BJ (cell line): ENCODE measurements around the gene SRSF6. TPM values are rescaled to one million over a fixed set of nuclear protein-coding genes. Genes with fewer than 3 reads are reported as not detected.
A peak's percentile ranks its signal among the peaks of the same experiment; 100 is the strongest.

Experiments used
- CTCF ChIA-PET: fragments of 350-600 bp; formaldehyde crosslinking; extraction: SDS; loops from one replicate; lab custom pipeline; 2021; ENCODE audit warnings: antibody characterized with exemption, inconsistent platforms; lab: Yijun Ruan, JAX
- POLR2A ChIA-PET: fragments of 300-600 bp; sonication (Branson Sonifier 250); formaldehyde crosslinking; extraction: SDS; loops from one replicate; lab custom pipeline; 2021; ENCODE audit warnings: antibody characterized with exemption; lab: Charles Lee
- DNase-seq: peaks from one replicate; pipeline ENCODE4 v3.0.0-alpha.2; 2011; ENCODE audit warnings: low read depth
- H3K27me3 ChIP-seq: 2 replicates; pipeline ENCODE4 v1.6.0; 2011; ENCODE audit warnings: low read length; ENCODE audit not compliant: control insufficient read depth, insufficient read depth
- H3K36me3 ChIP-seq: 2 replicates; pipeline ENCODE4 v1.5.1; 2011; ENCODE audit warnings: low read length; ENCODE audit not compliant: control insufficient read depth, insufficient read depth
- H3K4me3 ChIP-seq: 2 replicates; pipeline ENCODE4 v1.5.1; 2011; ENCODE audit warnings: low read depth, mild to moderate bottlenecking, control low read depth, low read length
- polyA plus RNA-seq: library from polyadenylated mRNA; depleted of rRNA; stranded (reverse); fragments of >200 nt; gene quantifications from 2 replicates; pipeline ENCODE4 v1.2.3, GENCODE V29; 2011
- TF ChIP-seq, protein P1 (sequence below): IDR thresholded peaks from 2 replicates; pipeline ENCODE4 v1.5.1; 2011; ENCODE audit warnings: low read depth, mild to moderate bottlenecking, control low read depth, inconsistent platforms, low read length, moderate library complexity; ENCODE audit not compliant: insufficient read depth

SRSF6 gene
- polyA plus RNA-seq, 1 experiment: 76.1 TPM

GRCh38 chr20:43506238-43506637, 48.5 kb downstream of the SRSF6 start:
- H3K27me3 ChIP-seq: peaks cover 9% of the 10 kb centered on the region; the same call in 1 of the 2 replicates
- DNase-seq: no peak
- CTCF ChIA-PET: no interaction called here
- TF ChIP-seq, protein P1, sequence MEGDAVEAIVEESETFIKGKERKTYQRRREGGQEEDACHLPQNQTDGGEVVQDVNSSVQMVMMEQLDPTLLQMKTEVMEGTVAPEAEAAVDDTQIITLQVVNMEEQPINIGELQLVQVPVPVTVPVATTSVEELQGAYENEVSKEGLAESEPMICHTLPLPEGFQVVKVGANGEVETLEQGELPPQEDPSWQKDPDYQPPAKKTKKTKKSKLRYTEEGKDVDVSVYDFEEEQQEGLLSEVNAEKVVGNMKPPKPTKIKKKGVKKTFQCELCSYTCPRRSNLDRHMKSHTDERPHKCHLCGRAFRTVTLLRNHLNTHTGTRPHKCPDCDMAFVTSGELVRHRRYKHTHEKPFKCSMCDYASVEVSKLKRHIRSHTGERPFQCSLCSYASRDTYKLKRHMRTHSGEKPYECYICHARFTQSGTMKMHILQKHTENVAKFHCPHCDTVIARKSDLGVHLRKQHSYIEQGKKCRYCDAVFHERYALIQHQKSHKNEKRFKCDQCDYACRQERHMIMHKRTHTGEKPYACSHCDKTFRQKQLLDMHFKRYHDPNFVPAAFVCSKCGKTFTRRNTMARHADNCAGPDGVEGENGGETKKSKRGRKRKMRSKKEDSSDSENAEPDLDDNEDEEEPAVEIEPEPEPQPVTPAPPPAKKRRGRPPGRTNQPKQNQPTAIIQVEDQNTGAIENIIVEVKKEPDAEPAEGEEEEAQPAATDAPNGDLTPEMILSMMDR: no peak
- no peaks in the 10 kb centered on the region for H3K36me3 ChIP-seq
- POLR2A ChIA-PET: no interaction called here
- no peak overlapping the region for H3K4me3 ChIP-seq

DNA sequence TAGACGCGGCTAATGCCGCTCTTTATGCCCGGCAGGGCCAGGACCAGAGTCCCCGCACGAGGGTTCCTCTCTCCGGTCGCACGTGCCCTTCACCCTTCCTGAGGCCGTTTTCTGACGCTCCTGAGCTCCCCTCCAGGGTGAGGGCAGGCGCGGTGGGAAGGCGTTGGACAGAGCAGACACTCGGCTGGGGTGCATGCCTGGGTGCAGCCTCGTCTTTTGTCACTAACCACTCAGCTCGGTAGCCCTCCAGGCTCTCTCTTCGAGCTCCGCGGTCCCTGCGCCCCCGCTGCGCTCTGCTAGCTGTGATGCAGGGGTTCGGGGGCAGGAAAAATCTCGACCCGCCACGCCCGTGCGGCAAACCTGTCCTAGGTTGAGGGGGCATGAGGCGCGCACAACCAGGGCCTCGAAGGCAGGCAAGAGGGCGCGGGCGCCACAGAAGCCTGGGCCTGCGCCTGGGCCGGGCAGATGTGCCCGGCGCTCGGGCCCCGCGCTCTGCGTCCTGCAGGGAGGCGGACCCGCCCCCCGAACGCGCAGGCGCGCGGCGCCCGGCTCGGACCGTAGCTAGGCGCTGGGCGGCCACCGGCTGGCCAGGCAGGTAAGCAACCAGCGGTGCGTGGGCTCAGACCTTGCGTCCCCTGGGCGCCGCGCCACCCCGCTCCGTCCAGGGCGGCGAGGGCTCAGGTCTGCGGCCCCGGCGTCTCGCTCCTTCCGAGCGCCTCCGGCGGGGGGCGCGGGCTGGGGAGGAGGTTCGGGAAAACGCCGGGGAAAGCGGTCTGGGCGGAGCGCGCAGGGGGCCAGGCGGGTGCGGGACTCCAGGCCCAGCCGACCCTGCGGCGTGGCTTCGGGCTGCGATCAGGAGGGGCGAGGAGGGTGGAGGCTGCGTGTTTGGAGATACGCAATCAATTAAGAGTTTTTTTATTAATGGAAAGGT, 49.7 kb downstream of the SRSF6 start, which contains the start of gene L3MBTL1:
Gene L3MBTL1 (plus strand): TSS at position 548 of the 931 bp plus-strand sequence. CDS start 5,807 bp downstream, outside the sequence.
- H3K36me3 ChIP-seq: no peaks in the 10 kb centered on the region
- TF ChIP-seq, protein P1: no peak
- peaks cover 9% of the 10 kb centered on the region; the same call in 1 of the 2 replicates for H3K27me3 ChIP-seq
- peak within 1 kb of the TSS; percentile 57 for H3K4me3 ChIP-seq
- DNase-seq: no peak
- ChIA-PET CTCF (no interaction called here), POLR2A (no interaction called here)

- DNase-seq: no peak
Measured at GRCh38 chr20:43508106-43508505, 50.4 kb downstream of the SRSF6 start.

DNA sequence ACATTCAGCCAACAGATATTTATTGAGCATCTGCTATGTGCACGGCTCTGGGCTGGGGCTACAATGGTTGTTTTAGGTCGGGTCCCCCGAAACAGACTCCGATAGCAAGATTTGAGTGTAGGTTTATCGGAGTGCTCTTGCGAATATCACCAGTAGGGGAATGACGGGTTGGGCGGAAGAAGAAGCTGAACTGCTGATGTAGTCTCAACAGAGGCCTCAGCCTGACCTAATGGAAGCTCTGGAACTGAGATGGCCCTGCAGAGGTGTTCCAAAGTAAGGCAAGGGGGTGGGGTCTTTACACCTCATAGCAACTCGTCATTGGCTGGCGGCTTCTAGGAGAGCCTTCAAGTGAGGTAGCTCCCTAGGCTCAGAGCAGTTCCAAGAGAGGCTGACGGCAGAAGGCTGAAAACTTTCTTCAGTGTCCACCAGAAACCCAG, 50.9 kb downstream of the SRSF6 start:
- ChIA-PET CTCF (no interaction called here), POLR2A (no interaction called here)
- TF ChIP-seq, protein P1: no peak
- no peak for DNase-seq
- H3K36me3 ChIP-seq: no peaks in the 10 kb centered on the region
- H3K27me3 ChIP-seq: peaks cover 6% of the 10 kb centered on the region; the same call in 1 of the 2 replicates
- no peak overlapping the region for H3K4me3 ChIP-seq

More at GRCh38 chr20:43508106-43508505, 50.4 kb downstream of the SRSF6 start:
- H3K27me3 ChIP-seq: peaks cover 6% of the 10 kb centered on the region; the same call in 1 of the 2 replicates
- H3K36me3 ChIP-seq: no peaks in the 10 kb centered on the region
- CTCF ChIA-PET: no interaction called here
- H3K4me3 ChIP-seq: peak overlapping the region; percentile 57
- POLR2A ChIA-PET: no interaction called here
- TF ChIP-seq, protein P1: no peak

GRCh38 chr20:43511879-43512278, 54.2 kb downstream of the SRSF6 start:
- POLR2A ChIA-PET: no interaction called here

More at GRCh38 chr20:43511879-43512278, 54.2 kb downstream of the SRSF6 start:
- peaks cover 2% of the 10 kb centered on the region; the same call in 1 of the 2 replicates for H3K27me3 ChIP-seq
- no peaks in the 10 kb centered on the region for H3K36me3 ChIP-seq
- no peak for DNase-seq
- CTCF ChIA-PET: no interaction called here
- no peak overlapping the region for H3K4me3 ChIP-seq
- TF ChIP-seq, protein P1: no peak
